Measurements from ENCODE around the gene FBXO2. TPM values are rescaled to one million over a fixed set of nuclear protein-coding genes. Genes with fewer than 3 reads are reported as not detected.

FBXO2 gene
- total and polyA plus RNA-seq, 2 experiments from 2014 or later = 20.9 to 28.3 TPM

DNA sequence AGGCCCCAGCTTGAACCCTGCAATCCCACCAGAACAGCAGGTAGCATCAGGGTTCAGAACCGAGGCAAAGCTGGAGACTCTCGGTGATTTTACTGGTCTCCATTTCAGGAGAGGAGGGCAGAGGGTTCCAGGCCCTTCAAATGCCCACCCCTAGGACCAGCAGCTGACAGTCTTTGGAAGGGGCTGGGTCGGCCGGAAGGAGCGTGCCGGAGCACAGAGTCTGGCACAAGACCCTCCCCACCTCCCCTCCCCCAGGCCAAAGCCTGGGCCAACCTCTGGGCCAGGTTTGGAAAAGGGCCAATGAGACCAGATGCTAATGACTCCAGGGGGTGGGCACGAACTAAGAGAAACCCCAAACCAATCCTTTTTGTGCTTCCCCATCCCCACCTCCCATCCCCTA is 6.9 kb downstream of the FBXO2 start:
- H3K9me3 ChIP-seq (ENCODE audit: low read depth) = no peaks in the 10 kb centered on the region
- no peak overlapping the region for H3K27ac ChIP-seq
- no peaks in the 10 kb centered on the region for H3K4me1 ChIP-seq (ENCODE audit: low read depth)
- no peaks in the 10 kb centered on the region for H3K36me3 ChIP-seq
- TF ChIP-seq, protein P1, sequence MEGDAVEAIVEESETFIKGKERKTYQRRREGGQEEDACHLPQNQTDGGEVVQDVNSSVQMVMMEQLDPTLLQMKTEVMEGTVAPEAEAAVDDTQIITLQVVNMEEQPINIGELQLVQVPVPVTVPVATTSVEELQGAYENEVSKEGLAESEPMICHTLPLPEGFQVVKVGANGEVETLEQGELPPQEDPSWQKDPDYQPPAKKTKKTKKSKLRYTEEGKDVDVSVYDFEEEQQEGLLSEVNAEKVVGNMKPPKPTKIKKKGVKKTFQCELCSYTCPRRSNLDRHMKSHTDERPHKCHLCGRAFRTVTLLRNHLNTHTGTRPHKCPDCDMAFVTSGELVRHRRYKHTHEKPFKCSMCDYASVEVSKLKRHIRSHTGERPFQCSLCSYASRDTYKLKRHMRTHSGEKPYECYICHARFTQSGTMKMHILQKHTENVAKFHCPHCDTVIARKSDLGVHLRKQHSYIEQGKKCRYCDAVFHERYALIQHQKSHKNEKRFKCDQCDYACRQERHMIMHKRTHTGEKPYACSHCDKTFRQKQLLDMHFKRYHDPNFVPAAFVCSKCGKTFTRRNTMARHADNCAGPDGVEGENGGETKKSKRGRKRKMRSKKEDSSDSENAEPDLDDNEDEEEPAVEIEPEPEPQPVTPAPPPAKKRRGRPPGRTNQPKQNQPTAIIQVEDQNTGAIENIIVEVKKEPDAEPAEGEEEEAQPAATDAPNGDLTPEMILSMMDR (IDR thresholded peaks at IDR 0.05; ENCODE audit: low read depth, low read length) = no peak
- no peak for DNase-seq (ENCODE audit: low read depth in 1 of 2, low spot score in 1 of 2)
- H3K27me3 ChIP-seq = peaks cover 20% of the 10 kb centered on the region
- no peak overlapping the region for H3K4me3 ChIP-seq

DNA sequence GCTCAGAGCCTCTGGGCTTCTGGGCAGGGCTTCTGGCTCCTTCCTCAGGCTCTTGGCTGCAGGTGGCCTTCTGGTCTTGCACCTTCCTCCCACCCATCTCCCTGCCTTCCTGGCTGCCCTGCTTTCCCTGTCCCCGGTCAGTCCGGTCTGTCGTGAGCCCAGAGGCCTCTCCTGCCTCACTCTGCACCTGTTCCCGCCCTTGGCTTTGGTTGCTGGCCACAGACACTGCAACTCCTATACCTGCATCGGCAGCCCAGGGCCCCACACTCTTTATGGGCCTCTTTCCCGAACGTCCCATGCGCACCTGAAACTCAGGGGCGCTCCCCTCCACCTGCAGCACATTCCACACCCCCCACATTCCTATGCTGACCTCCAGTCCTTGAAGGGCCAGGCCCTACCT is 7.9 kb downstream of the FBXO2 start:
- no peak for DNase-seq (ENCODE audit: low read depth in 1 of 2, low spot score in 1 of 2)
- Histone ChIP-seq H3K4me1 (ENCODE audit: low read depth) (no peaks in the 10 kb centered on the region), H3K4me3 (no peak overlapping the region), H3K36me3 (no peaks in the 10 kb centered on the region), H3K27me3 (peaks cover 15% of the 10 kb centered on the region), H3K9me3 (ENCODE audit: low read depth) (no peaks in the 10 kb centered on the region), H3K27ac (no peak overlapping the region)
- TF ChIP-seq, protein P1 (IDR thresholded peaks at IDR 0.05; ENCODE audit: low read depth, low read length) = no peak

DNA sequence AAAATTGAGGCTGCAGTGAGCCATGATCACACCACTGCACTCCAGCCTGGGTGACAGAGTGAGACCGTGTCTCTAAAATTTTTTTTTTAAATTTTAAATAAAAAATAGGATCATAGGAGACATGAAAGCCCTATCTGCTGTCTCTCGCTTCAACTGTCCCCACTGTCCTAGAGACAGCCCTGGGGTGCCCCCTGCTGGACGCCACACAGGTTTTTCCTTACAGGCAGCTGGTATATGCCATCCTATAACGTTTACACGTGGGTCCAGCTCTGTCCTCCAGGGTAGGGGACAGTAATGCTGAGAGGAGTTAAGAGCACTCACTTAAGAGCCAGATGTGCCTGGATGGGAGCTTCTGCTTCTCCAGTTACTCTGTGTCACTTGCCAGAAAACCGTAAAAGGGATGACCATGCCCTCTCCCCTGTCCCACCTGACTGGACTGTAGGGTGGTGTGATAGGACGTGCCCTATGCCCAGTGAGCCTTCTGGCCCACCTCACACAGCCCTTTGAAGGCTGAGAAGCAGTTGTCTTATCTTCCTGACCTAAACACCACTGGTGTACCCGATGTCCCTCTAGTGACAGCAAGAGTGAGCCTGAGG is 8.5 kb downstream of the FBXO2 start:
- Histone ChIP-seq H3K36me3 (no peaks in the 10 kb centered on the region), H3K27ac (no peak overlapping the region), H3K9me3 (ENCODE audit: low read depth) (no peaks in the 10 kb centered on the region), H3K27me3 (peaks cover 10% of the 10 kb centered on the region), H3K4me3 (no peak overlapping the region), H3K4me1 (ENCODE audit: low read depth) (no peaks in the 10 kb centered on the region)
- DNase-seq (ENCODE audit: low read depth in 1 of 2, low spot score in 1 of 2) = peak; percentile 80 to 89
- TF ChIP-seq, protein P1 (IDR thresholded peaks at IDR 0.05; ENCODE audit: low read depth, low read length) = peak; percentile 81

DNA sequence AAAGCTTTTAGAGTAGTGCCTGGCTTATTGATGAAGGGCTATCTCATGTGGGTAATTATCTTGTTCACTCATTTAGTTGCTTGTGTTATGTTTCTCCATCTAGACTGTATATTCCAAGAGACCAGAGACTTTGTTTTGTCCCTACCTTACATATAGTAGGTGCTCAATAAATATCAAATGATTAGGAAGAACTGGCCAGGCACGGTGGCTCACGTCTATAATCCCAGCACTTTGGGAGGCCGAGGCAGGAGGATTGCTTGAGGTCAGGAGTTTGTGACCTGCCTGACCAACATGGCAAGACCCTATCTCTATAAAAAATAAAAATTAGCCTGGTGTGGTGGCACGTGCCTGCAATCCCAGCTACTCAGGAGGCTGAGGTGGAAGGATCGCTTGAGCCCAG is 9.0 kb downstream of the FBXO2 start:
- DNase-seq (ENCODE audit: low read depth in 1 of 2, low spot score in 1 of 2) = no peak
- Histone ChIP-seq H3K27me3 (peaks cover 7% of the 10 kb centered on the region), H3K9me3 (ENCODE audit: low read depth) (no peaks in the 10 kb centered on the region), H3K4me1 (ENCODE audit: low read depth) (no peaks in the 10 kb centered on the region), H3K4me3 (no peak overlapping the region), H3K36me3 (no peaks in the 10 kb centered on the region), H3K27ac (no peak overlapping the region)
- TF ChIP-seq, protein P1 (IDR thresholded peaks at IDR 0.05; ENCODE audit: low read depth, low read length) = no peak

DNA sequence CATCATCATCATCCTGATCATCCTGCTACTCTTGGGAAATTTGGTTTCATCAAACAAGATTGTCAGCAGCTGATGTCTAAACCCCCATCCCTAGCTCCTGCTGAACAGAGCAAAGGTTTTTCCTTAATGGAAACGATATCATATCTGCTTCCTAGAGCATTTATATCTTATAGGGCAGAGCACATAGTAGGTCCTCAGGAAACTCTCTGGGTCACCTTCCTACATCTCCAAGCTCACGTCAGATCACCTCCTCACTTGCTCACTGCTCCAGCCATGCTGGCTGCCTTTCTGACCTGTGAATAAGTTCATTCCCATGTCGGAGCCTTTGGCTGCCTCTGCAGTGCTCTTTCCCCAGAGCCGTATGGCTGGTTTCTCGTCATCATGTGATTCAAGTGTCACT is 10.4 kb downstream of the FBXO2 start:
- Histone ChIP-seq H3K27me3 (no peaks in the 10 kb centered on the region), H3K27ac (no peak overlapping the region), H3K9me3 (ENCODE audit: low read depth) (no peaks in the 10 kb centered on the region), H3K4me1 (ENCODE audit: low read depth) (no peaks in the 10 kb centered on the region), H3K36me3 (no peaks in the 10 kb centered on the region), H3K4me3 (no peak overlapping the region)
- TF ChIP-seq, protein P1 (IDR thresholded peaks at IDR 0.05; ENCODE audit: low read depth, low read length) = no peak
- no peak for DNase-seq (ENCODE audit: low read depth in 1 of 2, low spot score in 1 of 2)
